NCI-H524 (cell line): ENCODE measurements around the gene SRMS.

Experiments
- DNase-seq, 2 experiments: peaks; one replicate each; lab custom pipeline; 2025; lab: John Stamatoyannopoulos, UW

The SRMS gene

DNA sequence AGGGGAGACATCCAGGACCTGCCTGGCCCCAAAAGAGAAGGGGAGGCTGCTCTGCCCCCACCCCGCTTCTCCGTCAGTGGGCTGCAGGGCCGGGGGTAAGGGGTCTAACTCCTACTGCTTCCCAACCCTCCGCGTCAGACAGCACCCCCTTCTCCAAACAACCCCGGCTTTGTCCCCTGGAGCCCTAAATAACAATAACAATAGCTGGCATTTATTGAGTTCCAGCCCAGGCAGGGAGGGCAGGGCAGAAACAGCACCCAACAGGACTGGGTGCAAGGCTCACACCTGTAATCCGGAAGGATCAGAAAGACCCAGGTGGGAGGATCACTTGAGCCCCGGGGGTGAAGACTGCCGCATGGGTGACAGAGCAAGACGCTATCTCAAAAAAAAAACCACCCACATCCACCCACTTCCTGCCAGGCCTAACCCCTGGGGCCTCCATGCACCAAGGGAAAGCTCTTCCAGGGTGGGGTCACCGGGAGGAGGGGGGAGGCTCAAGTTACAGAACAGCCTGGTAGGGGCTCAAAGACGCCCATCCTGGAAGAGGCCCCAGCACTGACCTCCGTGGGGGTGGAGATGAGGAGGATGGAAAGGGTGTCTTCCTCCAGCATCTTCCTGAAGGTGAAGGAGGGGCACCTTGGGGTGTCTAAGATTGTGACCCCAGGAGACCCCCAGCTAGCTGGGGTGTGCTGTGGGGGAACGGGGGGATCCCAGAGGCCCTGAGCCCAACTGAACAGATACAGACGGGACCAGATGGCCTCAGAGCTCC, 5.1 kb upstream of the SRMS start:
- DNase-seq = no peak

DNA sequence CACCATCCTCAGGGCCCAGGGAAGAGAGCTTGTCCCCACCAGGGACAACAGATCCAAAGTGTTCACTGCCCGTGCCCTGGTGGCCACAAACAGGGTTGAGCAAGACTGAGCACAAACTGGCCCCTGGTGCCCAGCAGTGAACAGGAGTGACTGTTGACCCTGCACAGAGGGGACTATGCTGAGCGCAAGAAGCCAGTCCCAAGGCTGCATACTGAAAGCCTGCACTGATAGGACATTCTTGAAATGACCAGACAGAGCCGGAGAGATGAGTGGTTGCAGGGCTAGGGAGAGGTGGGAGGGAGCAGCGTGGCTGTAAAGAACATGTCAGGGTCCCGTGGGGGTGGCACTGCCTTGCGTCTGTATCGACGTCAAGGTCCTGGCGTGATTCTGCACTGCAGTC, 3.5 kb upstream of the SRMS start:
- no peak for DNase-seq

DNA sequence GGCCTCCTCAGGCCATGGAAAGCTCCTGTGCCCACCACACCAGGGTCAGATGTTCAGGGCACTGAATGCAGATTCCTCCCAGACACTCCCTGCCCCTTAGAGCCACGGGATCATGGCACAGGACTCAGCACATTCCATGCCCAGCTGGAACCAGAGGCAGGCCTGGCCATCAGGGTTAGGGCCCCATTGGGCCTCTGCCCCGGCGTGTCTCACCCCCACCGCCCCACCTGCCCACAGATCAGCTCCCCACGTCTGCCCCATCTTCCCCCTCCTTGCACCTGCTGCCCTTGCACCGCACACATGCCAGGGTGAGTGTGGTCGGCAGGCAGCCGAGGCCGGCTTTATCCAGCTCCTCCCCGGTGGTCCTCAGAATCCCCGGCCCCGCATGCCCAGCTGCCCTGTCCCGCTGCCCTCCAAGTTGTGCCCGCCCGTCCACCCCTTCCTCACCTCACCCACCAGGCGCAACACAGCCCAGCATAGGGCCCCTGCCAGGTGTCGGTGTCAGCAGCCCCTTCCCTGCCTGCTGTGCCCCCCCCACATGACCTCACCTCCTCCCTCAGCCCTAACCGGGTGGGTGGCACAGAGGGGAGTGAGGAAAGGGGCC, 2.2 kb upstream of the SRMS start:
- DNase-seq = no peak

DNA sequence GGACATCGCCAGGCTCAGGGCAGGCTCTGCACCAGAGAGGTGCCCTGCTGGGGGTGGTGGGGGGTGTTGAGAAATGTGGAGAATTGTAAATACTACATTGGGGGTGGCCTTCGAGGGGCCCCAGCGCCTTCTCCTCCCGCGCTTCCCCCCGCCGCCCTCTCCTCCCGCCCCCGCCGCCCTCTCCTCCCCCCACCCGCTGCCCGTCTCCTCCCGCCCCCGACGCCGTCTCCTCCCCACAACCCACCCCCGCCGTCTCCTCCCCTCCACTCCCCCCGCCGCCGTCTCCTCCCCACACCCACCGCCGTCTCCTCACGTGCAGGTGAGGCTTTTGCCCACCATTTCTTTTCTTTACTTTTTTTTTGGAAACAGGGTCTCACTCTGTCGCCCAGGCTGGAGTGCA, 1.5 kb upstream of the SRMS start:
- DNase-seq = no peak

DNA sequence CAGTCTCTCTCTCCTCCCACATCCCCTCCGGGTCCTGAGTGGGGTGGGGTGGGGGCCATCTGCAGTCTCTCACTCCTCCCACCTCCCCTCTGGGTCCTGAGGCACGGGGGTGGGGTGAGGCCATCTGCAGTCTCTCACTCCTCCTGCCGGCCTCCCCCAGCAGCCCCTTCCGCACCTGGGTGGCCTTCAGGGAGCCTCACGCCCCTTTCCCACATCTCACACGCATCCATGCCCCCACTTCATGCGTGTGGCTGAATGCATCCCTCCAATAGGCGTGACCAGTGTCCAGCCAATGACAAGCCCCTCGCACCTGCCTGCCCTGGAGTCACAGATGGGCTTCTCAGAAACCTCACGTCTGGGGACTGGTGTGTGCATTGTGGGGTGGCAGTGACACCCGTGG, 993 bp upstream of the SRMS start:
- no peak for DNase-seq

DNA sequence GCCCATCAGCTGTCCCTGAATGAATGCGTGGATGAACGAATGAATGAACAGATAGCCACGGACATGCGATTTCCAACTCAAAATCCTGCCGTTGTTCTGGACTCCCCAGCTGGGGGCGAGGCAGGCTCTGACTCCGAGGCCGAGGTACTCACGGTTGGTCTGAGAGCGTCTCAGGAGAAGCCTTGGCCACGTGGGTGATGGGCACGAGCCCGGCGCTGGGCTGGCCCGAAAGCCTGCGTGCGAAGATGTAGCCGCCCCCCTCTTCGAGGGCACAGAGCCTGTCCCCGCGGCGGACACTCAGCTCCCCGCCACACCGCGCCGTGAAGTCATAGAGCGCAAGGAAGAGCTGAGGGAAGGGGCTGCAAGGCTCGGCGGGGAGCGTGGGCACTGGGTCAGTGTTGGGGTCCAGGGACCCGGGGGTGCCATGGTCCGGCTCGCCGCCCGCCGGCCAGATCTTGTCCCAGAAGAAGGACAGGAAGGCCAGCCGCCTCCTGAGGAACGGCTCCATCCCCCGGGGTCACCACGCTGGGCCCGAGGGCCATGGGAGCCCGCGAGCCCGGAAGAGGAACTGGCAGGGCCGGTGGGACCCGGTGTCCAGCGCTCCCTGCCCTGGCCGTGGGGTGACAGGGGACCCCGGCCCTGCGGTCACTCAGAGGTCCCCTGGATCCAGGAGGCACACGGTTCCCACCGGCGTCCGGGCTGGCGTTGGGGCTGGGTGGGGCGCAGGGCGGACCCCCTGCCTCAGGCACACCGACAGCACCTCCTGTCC, 409 bp downstream of the SRMS start:
- no peak for DNase-seq

DNA sequence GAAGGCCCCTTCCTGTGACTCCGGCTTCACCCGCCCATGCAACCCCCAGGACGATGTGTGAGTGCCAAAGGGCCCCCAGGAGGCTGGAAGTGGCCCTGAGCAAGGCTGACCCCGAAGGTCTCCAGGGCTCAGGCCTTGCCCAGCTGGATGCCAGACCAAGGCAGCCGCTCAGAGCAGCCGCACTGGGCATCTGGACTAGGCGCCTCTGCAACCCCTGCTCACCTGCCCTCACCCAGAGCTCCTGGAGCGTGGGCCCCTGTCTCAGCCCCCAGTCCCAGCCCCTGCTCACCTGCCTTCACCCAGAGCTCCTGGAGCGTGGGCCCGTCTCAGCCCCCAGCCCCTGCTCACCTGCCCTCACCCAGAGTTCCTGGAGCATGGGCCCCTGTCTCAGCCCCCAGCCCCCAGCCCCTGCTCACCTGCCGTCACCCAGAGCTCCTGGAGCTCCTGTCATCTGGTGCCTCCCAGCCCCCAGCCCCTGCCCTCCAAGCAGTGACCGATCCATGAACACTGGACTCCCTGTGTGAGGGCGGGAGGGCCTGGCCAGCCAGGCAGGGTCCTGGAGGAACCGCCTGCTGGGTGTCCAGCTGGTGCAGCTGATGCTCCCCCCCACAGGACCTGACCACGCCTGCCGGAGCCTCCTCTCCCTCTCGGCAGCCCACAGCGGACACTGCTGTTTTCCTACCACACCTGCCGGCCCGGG, 1.1 kb downstream of the SRMS start:
- DNase-seq = no peak

DNA sequence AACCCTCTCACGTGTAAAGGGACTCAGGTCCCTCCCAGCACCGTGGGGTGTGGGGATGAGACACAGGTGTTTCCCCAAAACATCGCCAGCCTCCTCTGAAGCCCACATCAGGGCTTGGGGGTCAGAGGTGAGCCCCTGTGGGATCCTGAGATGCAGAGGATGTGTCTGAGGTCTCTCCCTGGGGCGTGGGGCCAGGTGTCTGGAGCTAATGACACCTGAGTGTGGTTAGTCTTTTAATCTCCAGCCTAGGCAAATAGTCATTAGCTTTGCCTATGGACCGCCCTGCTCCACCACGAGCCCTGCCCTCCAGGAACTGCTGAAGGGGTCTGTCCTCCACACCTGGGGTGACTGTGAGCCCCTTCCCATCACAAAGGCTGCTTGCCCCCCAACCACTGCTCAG, 1.7 kb downstream of the SRMS start:
- DNase-seq = no peak

DNA sequence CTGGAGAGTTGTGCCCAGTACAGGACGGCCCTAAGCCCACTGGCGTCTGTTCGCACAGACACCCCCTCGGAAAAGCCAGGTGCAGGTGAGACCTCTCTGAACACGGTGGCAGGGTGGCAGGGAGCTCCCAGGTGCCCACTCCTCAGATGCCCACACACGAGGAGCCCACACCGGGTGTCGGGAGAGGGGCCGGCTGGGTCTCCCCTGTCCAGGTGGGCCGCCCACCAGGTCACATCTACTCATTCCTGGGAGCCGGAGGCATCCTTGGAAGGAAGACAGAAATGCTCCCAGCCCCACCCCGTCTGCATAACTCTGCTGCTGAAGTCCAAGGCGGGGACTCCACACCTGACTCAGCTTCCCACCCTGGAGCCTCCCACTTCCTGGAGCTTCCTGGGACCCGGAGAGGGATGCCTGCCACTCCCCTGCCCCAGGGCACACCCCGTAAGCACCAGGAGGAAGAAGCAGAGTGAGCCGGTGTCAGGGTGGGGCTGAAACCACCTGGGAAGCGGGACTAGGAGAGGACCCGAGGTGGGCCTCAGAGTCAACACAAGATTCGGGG, 2.5 kb downstream of the SRMS start:
- DNase-seq = no peak

DNA sequence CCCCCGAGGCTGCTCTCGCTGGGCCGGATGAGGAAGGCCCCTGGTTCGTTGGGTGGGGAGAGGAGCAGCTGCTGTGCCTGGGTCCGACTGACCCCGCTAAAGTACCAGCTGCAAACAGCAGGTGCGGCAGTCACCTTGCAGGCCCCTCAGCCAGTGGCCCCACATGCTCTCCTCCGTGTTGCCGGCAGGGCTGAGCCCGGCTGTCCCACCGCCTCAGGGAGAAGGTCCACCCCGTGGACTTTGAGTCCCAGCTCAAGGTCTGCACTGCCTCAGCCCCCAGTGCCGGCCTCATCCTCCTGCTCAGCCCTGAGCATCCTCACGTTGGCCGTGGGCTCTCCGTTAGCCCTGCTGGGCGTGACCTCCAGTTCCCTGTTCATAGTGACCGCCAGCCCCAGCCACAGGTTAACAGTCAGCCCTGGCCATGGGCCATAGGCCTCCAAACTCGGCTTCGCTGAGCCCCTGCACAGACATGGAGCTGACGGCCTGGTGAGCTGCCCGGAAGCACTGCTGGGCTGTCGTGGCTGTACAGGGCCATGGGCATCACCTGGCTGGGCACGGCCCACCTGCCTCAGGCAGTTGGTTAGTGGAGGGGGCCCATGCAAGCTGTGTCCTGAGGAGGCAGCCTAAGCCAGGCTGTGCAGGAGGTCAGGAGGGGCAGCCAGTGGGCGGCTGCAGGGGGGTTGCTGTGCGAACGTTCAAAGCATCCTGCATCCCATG, 3.1 kb downstream of the SRMS start:
- DNase-seq = no peak

DNA sequence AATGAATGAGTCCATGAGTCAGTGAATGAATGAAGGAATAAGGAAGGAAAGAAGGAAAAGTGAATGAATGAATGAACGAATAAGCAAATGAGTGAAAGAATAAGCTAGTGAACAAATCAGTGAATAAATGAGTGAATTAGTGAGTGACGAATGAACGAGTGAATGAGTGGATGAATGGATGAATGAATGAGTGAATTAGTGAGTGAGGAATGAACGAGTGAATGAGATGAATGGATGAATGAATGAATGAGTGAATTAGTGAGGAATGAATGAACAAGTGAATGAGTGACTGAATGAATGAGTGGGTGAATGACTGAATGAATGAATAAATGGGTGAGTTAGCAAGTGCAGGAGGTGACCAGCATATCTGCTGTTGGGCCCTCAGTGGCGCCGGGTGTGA, 3.8 kb downstream of the SRMS start:
- no peak for DNase-seq

DNA sequence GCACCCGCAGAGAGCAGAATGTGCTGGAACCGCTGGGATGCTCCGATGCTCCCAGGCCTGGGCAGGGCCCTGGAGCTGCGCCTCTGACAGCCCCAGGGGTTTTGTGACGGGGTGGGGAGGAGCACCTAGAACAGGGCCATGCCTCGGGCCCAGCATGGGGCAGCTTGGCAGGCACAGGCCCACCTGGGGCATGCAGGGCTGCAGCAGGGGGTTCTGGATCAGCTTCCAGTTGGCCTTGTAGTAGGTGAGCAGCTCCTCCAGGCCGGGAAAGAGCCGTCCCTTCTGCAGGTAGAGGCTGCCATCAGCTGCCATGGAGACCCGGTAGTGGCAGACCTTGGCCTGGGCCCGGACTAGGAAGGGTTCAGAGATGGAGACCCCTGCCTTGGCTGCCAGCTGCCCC, 4.4 kb downstream of the SRMS start:
- no peak for DNase-seq

DNA sequence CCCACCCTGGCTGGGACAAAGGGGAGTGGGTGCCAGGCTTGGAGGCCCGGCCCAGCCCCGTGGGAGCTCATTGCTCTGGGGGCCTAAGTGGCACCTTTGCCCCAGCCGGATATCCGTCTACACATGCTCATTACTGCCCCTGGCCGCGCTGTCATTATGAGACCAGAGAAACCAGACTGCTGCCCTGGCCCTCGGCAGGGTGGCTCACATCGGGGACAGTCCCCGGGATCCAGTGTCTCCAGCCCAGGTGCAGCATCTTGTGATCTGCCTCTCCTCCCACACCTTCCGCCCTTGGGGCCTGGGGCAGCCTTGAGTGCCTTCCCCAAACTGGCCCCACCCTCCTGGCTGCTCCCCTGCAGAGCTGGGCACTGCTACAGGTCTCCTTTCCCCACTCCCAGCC, 4.9 kb downstream of the SRMS start:
- DNase-seq = no peak

DNA sequence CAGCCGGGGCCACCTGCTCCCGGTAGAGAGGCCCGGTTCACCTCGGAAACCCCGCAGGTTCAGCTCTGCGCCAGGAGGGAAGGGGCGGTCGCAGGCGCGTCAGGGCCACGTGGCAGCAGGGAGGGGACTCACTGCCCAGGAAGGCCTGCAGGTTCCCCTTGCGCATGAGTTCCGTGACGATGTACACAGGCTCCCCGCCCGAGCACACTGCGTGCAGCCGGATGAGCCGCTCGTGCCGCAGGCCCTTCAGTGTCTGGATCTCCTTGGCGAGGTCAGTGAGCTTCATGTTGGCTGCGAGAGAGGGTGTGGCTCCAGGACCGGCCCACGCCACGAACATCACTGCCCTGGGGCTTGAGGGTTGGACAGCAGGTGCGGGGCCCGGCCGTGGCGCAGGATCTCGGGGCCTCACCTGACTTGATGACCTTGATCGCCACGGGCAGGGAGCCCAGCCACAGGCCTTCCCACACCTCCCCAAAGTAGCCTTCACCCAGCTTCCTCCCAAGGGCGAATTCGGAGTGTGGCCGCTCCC, 5.5 kb downstream of the SRMS start:
- no peak for DNase-seq

DNA sequence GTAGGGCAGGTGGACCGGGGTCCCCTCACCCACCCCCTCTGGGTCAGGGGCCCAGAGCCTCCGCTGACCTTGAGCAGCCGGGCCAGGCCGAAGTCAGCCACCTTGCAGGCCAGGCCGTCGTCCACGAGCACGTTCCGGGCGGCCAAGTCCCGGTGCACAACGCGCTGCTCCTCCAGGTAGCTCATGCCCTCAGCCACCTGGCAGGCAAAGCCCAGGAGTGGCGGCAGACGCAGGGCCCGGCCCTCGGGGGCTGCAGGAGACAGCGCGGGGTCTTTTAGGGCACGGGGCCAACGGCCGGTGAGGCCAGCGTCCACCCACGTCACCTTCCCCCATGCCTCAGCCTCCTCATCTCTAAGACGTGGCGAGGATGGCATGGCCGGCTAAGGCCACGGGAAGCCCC, 6.2 kb downstream of the SRMS start:
- DNase-seq = no peak

DNA sequence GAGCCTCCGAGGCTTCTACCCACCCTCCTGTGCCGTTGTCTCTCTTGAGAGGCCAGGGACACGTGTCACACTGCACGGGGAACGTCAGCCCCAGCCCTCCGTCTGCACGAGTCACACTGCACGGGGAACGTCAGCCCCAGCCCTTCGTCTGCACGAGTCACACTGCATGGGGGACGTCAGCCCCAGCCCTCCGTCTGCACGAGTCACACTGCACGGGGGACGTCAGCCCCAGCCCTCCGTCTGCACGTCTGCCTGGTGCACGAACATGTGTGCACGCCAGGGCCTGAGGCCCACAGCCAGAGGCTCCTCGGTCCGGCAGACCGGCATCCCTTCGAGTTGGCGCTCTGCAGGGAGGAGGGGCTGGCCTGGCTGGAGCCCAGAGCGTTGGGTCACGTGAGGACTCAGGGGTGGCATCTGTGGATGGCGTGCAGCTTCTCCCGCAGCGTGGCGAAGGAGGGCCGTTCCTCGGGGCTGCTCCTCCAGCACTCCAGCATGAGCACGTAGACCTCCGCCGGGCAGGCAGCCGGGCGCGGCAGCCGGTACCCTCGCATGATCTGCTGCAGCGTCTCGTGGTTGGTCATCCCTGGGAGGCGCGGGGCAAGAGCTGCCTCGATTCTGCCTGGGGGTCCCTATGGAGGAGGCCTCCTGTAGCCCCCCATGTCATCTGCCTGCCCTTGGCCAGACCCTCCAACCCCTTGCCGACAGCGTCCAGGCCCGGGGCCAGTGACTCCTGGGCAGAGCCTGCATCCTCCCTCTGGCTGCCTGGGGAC, 6.9 kb downstream of the SRMS start:
- DNase-seq = peak; percentile 32 to 52

DNA sequence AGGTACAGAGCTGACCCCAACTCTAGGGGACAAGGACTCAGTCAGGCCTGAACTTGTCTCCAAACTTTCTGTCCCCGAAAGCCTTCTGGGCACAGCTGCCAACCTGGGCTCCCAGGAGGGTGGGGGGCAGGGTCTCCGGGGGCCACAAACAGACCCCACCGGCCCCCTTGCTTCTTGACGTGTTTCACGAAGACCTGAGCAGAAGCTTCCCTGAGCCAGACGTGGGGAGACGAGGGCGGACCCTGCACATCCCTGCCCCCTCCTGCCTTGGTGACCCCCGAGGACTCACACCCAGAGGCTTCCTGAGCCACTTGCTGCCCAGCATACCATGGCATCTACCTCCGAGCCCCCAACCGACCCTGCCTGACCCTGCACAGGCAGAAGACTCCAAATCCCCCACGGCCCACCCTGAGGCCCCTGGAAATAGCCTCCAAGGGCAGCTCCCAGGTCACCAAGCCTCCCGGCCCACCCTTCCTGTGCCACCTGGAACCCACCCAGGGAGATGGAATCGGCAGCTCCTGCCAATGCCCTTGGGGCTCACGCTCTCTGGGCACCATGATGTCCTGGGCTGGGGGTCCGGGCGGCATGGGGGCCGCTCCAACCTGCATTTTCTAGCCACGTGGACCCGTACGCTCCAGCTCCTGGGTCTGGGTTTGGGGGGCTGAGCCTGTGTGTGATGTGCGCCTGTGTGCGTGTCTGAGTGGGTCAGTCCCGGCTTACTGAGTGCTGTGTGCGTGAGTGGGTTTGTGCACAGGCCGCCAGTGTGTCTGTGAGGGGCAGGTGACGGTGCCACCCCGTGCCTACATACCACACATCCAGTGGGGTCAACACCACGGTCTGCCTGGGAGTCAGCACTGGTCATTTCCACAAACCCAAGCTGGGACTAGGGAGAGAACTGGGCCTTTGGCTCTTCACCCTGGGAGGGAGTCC, 7.8 kb downstream of the SRMS start:
- no peak for DNase-seq

DNA sequence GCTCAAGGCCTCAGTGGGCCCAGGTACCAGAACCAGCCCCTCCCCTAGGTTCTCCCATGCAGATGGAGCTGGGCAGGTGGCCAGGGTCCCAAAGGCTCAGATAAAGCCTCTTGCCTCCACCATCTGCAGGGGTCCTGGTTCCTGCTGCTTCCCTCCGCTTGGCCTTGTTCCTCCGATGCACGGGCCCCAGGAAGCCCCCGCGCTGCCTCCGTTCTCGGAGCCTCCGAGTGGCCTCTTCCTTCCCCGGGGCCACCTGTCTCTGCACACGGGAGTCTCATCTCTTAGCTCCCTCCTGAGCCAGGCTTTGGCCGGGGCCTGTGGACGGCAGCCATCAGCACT, 8.5 kb downstream of the SRMS start:
- DNase-seq = no peak

DNA sequence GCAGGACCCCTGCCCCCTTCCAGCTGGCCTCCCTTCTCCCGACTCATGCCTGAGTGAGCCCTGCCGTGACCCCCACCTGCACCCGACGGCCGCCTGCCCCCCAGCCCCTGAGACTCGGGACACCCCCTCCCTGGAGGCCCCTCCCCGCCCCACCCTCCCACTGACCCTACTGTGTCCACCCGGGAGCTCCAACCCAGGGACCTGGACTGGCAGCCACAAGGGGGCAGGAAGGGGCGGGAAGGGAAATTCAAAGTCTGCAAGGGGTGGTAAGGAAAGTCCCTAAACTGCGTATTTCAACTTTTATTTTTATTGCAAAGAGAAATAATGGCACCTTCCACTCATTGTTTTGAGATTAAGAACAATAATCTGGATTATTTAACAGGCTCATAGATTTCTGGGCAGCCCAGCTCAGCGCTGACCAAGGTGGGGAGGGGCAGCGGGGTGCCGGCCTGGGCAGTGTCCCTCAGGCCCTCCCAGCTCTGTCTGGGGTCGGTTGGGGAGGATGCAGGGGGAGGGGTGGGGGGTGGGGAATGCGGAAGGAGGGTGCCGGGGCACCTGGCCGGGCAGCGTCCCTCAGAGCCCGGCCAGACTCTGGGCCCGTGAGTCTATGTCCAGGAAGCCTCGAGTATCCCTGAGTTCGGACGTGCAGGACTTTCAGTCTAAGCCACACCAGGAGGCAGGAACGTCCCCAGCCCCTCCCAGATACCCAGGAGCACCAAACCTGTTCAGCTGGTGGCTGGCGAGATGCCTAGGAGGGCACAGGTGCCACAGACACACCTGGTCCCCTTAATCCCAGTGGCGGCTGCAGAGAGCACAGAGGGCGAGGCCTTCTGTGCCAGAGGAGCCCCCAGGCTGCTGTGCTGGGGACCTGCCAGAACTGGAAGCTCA, 9.1 kb downstream of the SRMS start:
- no peak for DNase-seq
